ENCODE data around the gene PRICKLE1. TPM values are rescaled to one million over a fixed set of nuclear protein-coding genes. Genes with fewer than 3 reads are reported as not detected.

Gene PRICKLE1
- total RNA-seq, 3 donors from 2014 or later: 6.4 to 9.4 (median 9.2) TPM

DNA sequence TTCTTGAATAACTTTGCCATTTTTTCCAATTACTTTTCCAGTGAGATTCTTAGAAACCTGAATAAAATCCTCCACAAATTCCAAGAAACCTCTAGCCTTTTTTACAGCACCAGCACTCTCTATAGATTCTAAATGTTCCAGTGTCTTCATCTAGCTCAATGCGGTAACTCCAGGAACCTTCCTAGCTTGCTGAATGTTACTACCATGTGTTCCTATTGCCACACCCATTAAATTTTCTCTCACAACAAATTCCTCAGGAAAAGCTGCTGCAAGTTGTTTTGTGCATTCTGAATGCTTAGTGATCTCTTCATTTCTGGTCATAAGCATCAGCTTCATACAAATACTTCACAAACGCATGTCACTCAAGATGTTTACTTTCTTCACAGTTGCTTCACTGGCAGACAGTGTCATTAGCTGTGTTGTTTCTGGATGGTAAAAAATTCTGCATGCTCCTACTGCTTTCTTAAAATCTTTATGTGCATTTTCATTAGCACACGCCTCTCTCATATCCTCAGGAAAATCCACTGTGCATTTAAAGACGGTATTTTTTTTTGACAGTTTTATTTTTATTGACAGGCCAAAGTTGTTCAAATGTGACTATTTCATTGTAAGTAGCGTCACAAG is 156.9 kb downstream of the PRICKLE1 start:
- H3K9me3 ChIP-seq: no peaks in the 10 kb centered on the region
- no peak for DNase-seq (ENCODE audit: low spot score in 2 of 2)
- intact Hi-C loops (cut with DNase I; ENCODE audit: low total_unique reads): no loop called here
- TF ChIP-seq POLR2A (IDR thresholded peaks at IDR 0.05) (no peak), POLR2AphosphoS5 (IDR thresholded peaks at IDR 0.05) (no peak)
- TF ChIP-seq, protein P1, sequence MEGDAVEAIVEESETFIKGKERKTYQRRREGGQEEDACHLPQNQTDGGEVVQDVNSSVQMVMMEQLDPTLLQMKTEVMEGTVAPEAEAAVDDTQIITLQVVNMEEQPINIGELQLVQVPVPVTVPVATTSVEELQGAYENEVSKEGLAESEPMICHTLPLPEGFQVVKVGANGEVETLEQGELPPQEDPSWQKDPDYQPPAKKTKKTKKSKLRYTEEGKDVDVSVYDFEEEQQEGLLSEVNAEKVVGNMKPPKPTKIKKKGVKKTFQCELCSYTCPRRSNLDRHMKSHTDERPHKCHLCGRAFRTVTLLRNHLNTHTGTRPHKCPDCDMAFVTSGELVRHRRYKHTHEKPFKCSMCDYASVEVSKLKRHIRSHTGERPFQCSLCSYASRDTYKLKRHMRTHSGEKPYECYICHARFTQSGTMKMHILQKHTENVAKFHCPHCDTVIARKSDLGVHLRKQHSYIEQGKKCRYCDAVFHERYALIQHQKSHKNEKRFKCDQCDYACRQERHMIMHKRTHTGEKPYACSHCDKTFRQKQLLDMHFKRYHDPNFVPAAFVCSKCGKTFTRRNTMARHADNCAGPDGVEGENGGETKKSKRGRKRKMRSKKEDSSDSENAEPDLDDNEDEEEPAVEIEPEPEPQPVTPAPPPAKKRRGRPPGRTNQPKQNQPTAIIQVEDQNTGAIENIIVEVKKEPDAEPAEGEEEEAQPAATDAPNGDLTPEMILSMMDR (IDR thresholded peaks at IDR 0.05): no peak
- no peaks in the 10 kb centered on the region for H3K36me3 ChIP-seq
- H3K27ac ChIP-seq: no peak overlapping the region
- no peaks in the 10 kb centered on the region for H3K4me1 ChIP-seq
- H3K27me3 ChIP-seq: no peaks in the 10 kb centered on the region
- no peak overlapping the region for H3K4me3 ChIP-seq

DNA sequence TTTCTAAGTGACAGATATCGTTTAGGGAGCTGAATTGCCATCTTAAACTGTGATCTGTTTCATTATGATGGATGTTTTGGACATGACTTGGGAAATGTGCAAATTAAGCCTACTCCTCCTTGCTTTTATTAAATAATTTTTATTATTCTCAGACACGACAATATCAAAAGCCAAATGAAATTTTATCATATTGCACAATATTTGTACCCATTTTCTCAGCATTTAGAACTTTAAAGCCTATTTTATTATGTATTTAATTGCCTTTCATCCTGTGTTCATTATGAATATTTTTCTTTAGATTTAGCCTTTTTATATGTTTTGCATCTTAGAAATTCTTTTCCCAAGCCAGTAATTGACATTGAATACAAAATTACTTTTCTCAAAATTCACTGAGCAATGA is 160.7 kb downstream of the PRICKLE1 start:
- Histone ChIP-seq H3K4me1 (no peaks in the 10 kb centered on the region), H3K27me3 (no peaks in the 10 kb centered on the region), H3K4me3 (no peak overlapping the region), H3K9me3 (no peaks in the 10 kb centered on the region), H3K36me3 (no peaks in the 10 kb centered on the region), H3K27ac (no peak overlapping the region)
- no peak for DNase-seq (ENCODE audit: low spot score in 2 of 2)
- TF ChIP-seq, protein P1 (IDR thresholded peaks at IDR 0.05): no peak
- TF ChIP-seq POLR2AphosphoS5 (IDR thresholded peaks at IDR 0.05): no peak
- no peak for TF ChIP-seq POLR2A (IDR thresholded peaks at IDR 0.05)
- intact Hi-C loops (cut with DNase I; ENCODE audit: low total_unique reads): no loop called here

DNA sequence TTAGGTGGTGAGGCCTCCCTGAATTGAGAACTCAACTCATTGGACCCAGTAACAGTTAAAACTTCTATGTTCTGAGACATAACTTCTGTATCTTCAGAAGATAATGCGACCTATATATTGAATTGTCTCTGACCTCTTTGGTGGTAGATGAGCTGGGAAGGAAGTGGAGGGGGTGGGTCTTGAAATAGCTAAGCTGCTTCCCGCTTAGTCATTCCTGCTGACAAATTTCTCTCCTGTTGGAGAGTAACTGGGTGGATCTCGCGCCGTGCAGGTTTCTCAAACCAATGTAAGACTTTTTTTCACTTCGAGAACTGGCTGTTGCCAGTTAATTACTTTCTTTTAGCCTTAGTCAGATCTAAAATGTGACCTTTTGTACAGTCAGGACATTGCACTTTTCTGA is 162.8 kb downstream of the PRICKLE1 start:
- H3K36me3 ChIP-seq: no peaks in the 10 kb centered on the region
- no peak overlapping the region for H3K27ac ChIP-seq
- no peak for TF ChIP-seq POLR2AphosphoS5 (IDR thresholded peaks at IDR 0.05)
- TF ChIP-seq, protein P1 (IDR thresholded peaks at IDR 0.05): no peak
- no peak for TF ChIP-seq POLR2A (IDR thresholded peaks at IDR 0.05)
- no peak for DNase-seq (ENCODE audit: low spot score in 2 of 2)
- no peaks in the 10 kb centered on the region for H3K9me3 ChIP-seq
- no peak overlapping the region for H3K4me3 ChIP-seq
- H3K4me1 ChIP-seq: no peaks in the 10 kb centered on the region
- H3K27me3 ChIP-seq: no peaks in the 10 kb centered on the region
- intact Hi-C loops (cut with DNase I; ENCODE audit: low total_unique reads): no loop called here

DNA sequence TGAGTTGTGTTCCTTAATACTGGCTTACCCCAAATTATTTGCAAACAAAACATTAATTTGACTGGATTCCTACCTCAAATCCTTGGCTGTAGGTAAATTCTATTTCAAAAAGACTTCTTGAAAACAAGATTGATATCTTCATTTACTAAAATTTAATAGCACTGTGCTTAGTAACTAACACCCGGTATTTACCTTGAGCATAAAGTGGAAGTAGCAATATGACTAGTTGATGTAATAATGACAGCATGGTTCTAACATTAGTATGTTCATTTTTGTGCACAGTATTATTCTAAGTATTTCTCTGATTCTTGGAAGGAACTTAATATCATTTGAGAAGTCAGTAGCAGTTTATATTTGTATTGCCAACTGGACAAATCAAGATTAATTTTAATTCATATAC is 166.8 kb downstream of the PRICKLE1 start:
- no peak for DNase-seq (ENCODE audit: low spot score in 2 of 2)
- TF ChIP-seq, protein P1 (IDR thresholded peaks at IDR 0.05): no peak
- no peak for TF ChIP-seq POLR2A (IDR thresholded peaks at IDR 0.05)
- no peak for TF ChIP-seq POLR2AphosphoS5 (IDR thresholded peaks at IDR 0.05)
- no peak overlapping the region for H3K27ac ChIP-seq
- H3K4me3 ChIP-seq: no peak overlapping the region
- H3K27me3 ChIP-seq: no peaks in the 10 kb centered on the region
- H3K36me3 ChIP-seq: no peaks in the 10 kb centered on the region
- intact Hi-C loops (cut with DNase I; ENCODE audit: low total_unique reads): no loop called here
- H3K4me1 ChIP-seq: no peaks in the 10 kb centered on the region
- no peaks in the 10 kb centered on the region for H3K9me3 ChIP-seq

DNA sequence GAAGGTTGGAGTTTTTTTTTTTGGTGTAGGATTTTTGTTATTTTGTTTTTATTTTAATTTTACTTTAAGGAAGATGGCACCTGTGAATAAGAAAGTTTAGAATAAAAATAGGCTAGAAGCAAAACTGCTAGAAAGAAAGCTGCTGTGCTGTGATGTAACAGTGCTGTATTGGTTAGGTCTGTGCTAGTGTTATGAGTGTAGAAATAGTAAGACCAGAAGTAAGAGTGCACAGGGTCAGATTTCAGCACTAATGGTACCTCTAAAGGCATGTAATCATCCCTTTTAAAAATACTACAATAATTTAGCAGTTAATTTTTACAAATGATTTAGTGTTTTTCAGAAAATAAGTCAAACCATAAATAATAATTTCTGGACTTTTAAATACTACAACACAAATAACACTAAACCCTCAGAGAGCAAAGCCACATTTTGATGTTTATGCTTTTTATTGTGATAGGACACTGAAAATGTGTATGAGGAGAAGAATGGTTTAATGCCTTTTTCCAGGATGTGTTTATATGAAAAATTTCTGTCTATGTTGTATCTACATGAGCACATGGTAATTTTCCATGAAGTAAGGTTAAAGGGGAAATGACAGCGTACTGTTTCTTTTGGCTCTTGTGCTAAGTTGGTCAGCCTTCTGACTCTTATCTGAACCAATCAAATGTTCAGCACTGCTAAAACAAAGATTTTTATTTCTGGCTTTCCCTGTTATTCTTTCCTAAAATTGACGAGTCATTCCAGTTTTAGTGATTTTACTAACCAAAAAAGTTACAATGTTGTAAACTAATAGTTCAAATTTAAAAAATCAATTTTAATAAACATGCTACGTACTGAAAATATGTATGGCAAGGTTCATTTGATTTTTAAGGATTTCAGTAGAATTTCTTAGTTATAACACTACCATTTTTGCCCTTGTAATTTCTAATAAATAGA is 167.4 kb downstream of the PRICKLE1 start:
- no peaks in the 10 kb centered on the region for H3K4me1 ChIP-seq
- intact Hi-C loops (cut with DNase I; ENCODE audit: low total_unique reads): no loop called here
- no peak for DNase-seq (ENCODE audit: low spot score in 2 of 2)
- H3K9me3 ChIP-seq: no peaks in the 10 kb centered on the region
- H3K27me3 ChIP-seq: no peaks in the 10 kb centered on the region
- H3K27ac ChIP-seq: no peak overlapping the region
- no peaks in the 10 kb centered on the region for H3K36me3 ChIP-seq
- no peak overlapping the region for H3K4me3 ChIP-seq
- TF ChIP-seq POLR2A (IDR thresholded peaks at IDR 0.05) (no peak), POLR2AphosphoS5 (IDR thresholded peaks at IDR 0.05) (no peak)
- TF ChIP-seq, protein P1 (IDR thresholded peaks at IDR 0.05): no peak

Measured in breast epithelium (tissue), 4 donors.